ENCODE results near the gene GLIS1.

DNA sequence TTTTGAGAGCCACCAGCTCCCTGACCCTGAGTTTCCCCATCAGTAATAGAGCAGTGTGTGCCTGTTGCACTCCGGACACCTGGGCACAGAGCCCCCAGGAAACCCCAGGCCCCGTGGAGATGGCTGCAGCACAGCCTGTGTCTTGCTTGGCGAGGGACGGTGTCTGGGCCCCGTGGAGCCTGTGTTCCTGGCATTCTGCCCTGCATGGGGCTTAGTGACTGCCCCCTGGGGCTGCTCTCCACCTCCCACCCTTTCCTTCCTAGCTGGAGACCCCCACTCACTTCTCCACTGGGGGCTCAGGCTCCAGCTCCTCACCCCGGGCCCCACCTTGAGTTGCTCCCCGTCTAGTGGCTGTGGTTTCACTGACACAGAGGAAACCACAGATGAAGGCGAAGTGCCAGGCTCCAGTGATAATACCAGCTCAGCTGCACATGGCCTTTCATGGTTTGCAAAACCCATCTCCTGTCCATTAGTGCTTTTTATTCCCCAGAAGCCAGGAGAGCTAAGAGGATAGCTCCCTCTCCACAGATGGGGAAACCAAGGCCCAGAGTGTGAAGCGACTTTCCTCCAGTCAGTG is 240.3 kb downstream of the GLIS1 start:
- TF ChIP-seq, protein P1, sequence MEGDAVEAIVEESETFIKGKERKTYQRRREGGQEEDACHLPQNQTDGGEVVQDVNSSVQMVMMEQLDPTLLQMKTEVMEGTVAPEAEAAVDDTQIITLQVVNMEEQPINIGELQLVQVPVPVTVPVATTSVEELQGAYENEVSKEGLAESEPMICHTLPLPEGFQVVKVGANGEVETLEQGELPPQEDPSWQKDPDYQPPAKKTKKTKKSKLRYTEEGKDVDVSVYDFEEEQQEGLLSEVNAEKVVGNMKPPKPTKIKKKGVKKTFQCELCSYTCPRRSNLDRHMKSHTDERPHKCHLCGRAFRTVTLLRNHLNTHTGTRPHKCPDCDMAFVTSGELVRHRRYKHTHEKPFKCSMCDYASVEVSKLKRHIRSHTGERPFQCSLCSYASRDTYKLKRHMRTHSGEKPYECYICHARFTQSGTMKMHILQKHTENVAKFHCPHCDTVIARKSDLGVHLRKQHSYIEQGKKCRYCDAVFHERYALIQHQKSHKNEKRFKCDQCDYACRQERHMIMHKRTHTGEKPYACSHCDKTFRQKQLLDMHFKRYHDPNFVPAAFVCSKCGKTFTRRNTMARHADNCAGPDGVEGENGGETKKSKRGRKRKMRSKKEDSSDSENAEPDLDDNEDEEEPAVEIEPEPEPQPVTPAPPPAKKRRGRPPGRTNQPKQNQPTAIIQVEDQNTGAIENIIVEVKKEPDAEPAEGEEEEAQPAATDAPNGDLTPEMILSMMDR (IDR thresholded peaks at IDR 0.05; ENCODE audit: low read depth, low read length) = no peak
- no peak for TF ChIP-seq POLR2A (IDR thresholded peaks at IDR 0.05; ENCODE audit: extremely low read depth, insufficient read length)
- TF ChIP-seq MYC (IDR thresholded peaks at IDR 0.05; ENCODE audit: low read depth, low read length) = peak; percentile 44; the same call in 1 of the 2 replicates
- peak; percentile 52; the same call in 1 of the 2 replicates for TF ChIP-seq MAX (IDR thresholded peaks at IDR 0.05; ENCODE audit: low read depth, low read length)

Measured in NB4 (cell line).